Lower lobe of right lung (tissue), 2 donors: Measurements from ENCODE around the gene ADAMTS17. TPM values are rescaled to one million over a fixed set of nuclear protein-coding genes. Genes with fewer than 3 reads are reported as not detected.
A peak's percentile ranks its signal among the peaks of the same experiment; 100 is the strongest.

ENCODE experiments used
- ATAC-seq, 2 donors: fragments of 200-7000 bp; cut with Tn5 transposase; one replicate each; pipeline ENCODE4 v1.9.1; 2020 to 2022; ENCODE audit warnings: mild to moderate bottlenecking in 2 of 2, moderate library complexity in 2 of 2
- DNase-seq: peaks from one replicate; pipeline ENCODE4 v3.0.0-alpha.2; 2020
- H3K27ac ChIP-seq: fragments of 200-600 bp; one replicate; pipeline ENCODE4 v1.8.0; 2022
- H3K27me3 ChIP-seq: fragments of 200-600 bp; one replicate; pipeline ENCODE4 v1.8.0; 2022; ENCODE audit warnings: low read depth
- H3K36me3 ChIP-seq: fragments of 200-600 bp; one replicate; pipeline ENCODE4 v1.8.0; 2022; ENCODE audit warnings: mild to moderate bottlenecking
- H3K4me1 ChIP-seq: fragments of 200-600 bp; one replicate; pipeline ENCODE4 v1.8.0; 2022
- H3K4me3 ChIP-seq: fragments of 200-600 bp; one replicate; pipeline ENCODE4 v1.8.0; 2022; ENCODE audit warnings: mild to moderate bottlenecking
- H3K9me3 ChIP-seq: fragments of 200-600 bp; one replicate; pipeline ENCODE4 v1.8.0; 2022
- CTCF ChIP-seq: fragments of 200-600 bp; IDR thresholded peaks from one replicate; pipeline ENCODE4 v1.8.0; 2022; ENCODE audit warnings: antibody characterized with exemption, mild to moderate bottlenecking
- intact Hi-C: fragments of 100-400 bp; cut with DNase I; formaldehyde crosslinking; loops from one replicate; pipeline ENCODE4 v1.11.0; 2022
- total RNA-seq: library from RNA; stranded (reverse); fragmentation: NEBNext Ultra II Directional; extraction: Animal tissue kit (Norgen Biotek cat#: 25700); gene quantifications from one replicate; pipeline ENCODE4 v1.2.1, GENCODE V29; 2021
- donor health status: DM: no; HTN: yes; CAD: no; lungs with severe emphysema.

The ADAMTS17 gene
- total RNA-seq, 1 donor from 2014 or later = 3.0 TPM

GRCh38 chr15:100285641-100286295 is 56.0 kb downstream of the ADAMTS17 start:
- intact Hi-C loops = no loop called here
- Histone ChIP-seq H3K27ac (no peak overlapping the region), H3K36me3 (no peaks in the 10 kb centered on the region), H3K4me3 (no peak overlapping the region), H3K4me1 (peaks cover 7% of the 10 kb centered on the region), H3K27me3 (no peaks in the 10 kb centered on the region), H3K9me3 (no peaks in the 10 kb centered on the region)
- DNase-seq (no peak), ATAC-seq (no peak)
- TF ChIP-seq CTCF = no peak

- Histone ChIP-seq H3K9me3 (no peaks in the 10 kb centered on the region), H3K4me3 (no peak overlapping the region), H3K27me3 (no peaks in the 10 kb centered on the region), H3K4me1 (peaks cover 7% of the 10 kb centered on the region), H3K36me3 (no peaks in the 10 kb centered on the region), H3K27ac (no peak overlapping the region)
- ATAC-seq (peak; percentile 46 to 61), DNase-seq (peak; percentile 57)
- intact Hi-C loops = no loop called here
- TF ChIP-seq CTCF = no peak
Observed at GRCh38 chr15:100284701-100285100, 57.1 kb downstream of the ADAMTS17 start.

- intact Hi-C loops = no loop called here
- H3K4me3 ChIP-seq = no peak overlapping the region
- ATAC-seq = no peak
- H3K9me3 ChIP-seq = no peaks in the 10 kb centered on the region
- H3K27ac ChIP-seq = no peak overlapping the region
- no peaks in the 10 kb centered on the region for H3K27me3 ChIP-seq
- H3K4me1 ChIP-seq = peaks cover 7% of the 10 kb centered on the region
- no peaks in the 10 kb centered on the region for H3K36me3 ChIP-seq
- DNase-seq = no peak
- TF ChIP-seq CTCF = no peak
Observed at GRCh38 chr15:100284191-100284590, 57.6 kb downstream of the ADAMTS17 start.

- Histone ChIP-seq H3K27me3 (no peaks in the 10 kb centered on the region), H3K36me3 (no peaks in the 10 kb centered on the region), H3K4me3 (no peak overlapping the region), H3K9me3 (no peaks in the 10 kb centered on the region), H3K27ac (no peak overlapping the region), H3K4me1 (peaks cover 7% of the 10 kb centered on the region)
- TF ChIP-seq CTCF = no peak
- DNase-seq = no peak
- no peak for ATAC-seq
- intact Hi-C loops = no loop called here
Observed at GRCh38 chr15:100281096-100281917, 60.5 kb downstream of the ADAMTS17 start.

- DNase-seq (no peak), ATAC-seq (no peak)
- H3K27me3 ChIP-seq = no peaks in the 10 kb centered on the region
- no peaks in the 10 kb centered on the region for H3K36me3 ChIP-seq
- TF ChIP-seq CTCF = no peak
- no peak overlapping the region for H3K27ac ChIP-seq
- no peaks in the 10 kb centered on the region for H3K9me3 ChIP-seq
- H3K4me1 ChIP-seq = peaks cover 4% of the 10 kb centered on the region
- intact Hi-C loops = no loop called here
- no peak overlapping the region for H3K4me3 ChIP-seq
Observed at GRCh38 chr15:100279849-100280248, 61.9 kb downstream of the ADAMTS17 start.
